Measurements from ENCODE around the gene IRF4. TPM values are rescaled to one million over a fixed set of nuclear protein-coding genes. Genes with fewer than 3 reads are reported as not detected.

The IRF4 gene
- total RNA-seq, 5 donors from 2014 or later (not counting 1 experiment from before 2014, with no cell fraction given), result 16.9 to 67.2 (median 28.4) TPM

Other genes starting within 250 kb of the IRF4 start
- gene DUSP22, start 99.3 kb upstream of the IRF4 start, total RNA-seq, result 10 to 100 TPM; 32.0 to 52.4 (median 42.1) TPM

Data from T-cell (primary cell).